Uterus (tissue), 4 donors: ENCODE measurements around the gene MBNL1. TPM values are rescaled to one million over a fixed set of nuclear protein-coding genes. Genes with fewer than 3 reads are reported as not detected.

Experiments used
- DNase-seq, 2 donors: peaks; one replicate each; pipeline ENCODE4 v3.0.0-alpha.2; 2019 to 2020
- H3K27ac ChIP-seq, 2 donors: fragments of 200-600 bp; sonication (generic); 1 replicate in 1 of 2; 2 replicates in 1 of 2; pipeline ENCODE4 v1.5.1; 2016 to 2018
- H3K27me3 ChIP-seq, 2 donors: fragments of 200-600 bp; sonication (generic); one replicate each; pipeline ENCODE4 v1.5.1; 2018 to 2019; ENCODE audit warnings: control low read depth in 1 of 2
- H3K36me3 ChIP-seq, 2 donors: fragments of 200-600 bp; sonication (generic); one replicate each; pipeline ENCODE4 v1.5.1; 2019; ENCODE audit warnings: control low read depth in 1 of 2
- H3K4me1 ChIP-seq, 2 donors: fragments of 200-600 bp; sonication (generic); one replicate each; pipeline ENCODE4 v1.5.1; 2018 to 2019; ENCODE audit warnings: control low read depth in 1 of 2
- H3K4me3 ChIP-seq, 2 donors: fragments of 200-600 bp; sonication (generic); 1 replicate in 1 of 2; 2 replicates in 1 of 2; pipeline ENCODE4 v1.5.1; 2018 to 2019; ENCODE audit warnings: mild to moderate bottlenecking in 1 of 2
- H3K9me3 ChIP-seq, 2 donors: fragments of 200-600 bp; sonication (generic); one replicate each; pipeline ENCODE4 v1.5.1; 2019; ENCODE audit warnings: control low read depth in 1 of 2
- CTCF ChIP-seq, 4 experiments: fragments of 200-600 bp in 2 of 4; fragments of 450-650 bp in 2 of 4; sonication (generic) in 2 of 4; IDR thresholded peaks; one replicate each; pipeline ENCODE4 v1.5.1; 2016 to 2019; ENCODE audit warnings: antibody characterized with exemption in 4 of 4, mild to moderate bottlenecking in 2 of 4, moderate library complexity in 1 of 4
- POLR2A ChIP-seq, 2 donors: fragments of 450-650 bp; IDR thresholded peaks; one replicate each; pipeline ENCODE4 v1.6.1; 2016; ENCODE audit warnings: antibody characterized with exemption in 2 of 2, mild to moderate bottlenecking in 1 of 2, moderate library complexity in 1 of 2
- intact Hi-C: fragments of 100-400 bp; cut with DNase I; formaldehyde crosslinking; loops from one replicate; pipeline ENCODE4 v1.15.1; 2023; ENCODE audit warnings: low total_unique reads
- total RNA-seq, 4 donors: library from RNA; depleted of rRNA in 3 of 4; stranded (reverse); fragments of >200 nt in 3 of 4; gene quantifications; one replicate each; pipeline versions ENCODE4 v1.1.0 to v1.2.4, GENCODE V29; 2014 to 2023
- donor health status: DM: yes; HTN: yes; CAD: no.

The MBNL1 gene
- total RNA-seq, 4 donors from 2014 or later, result 219 to 470 (median 243) TPM

GRCh38 chr3:152255290-152255689, 13.4 kb upstream of the MBNL1 start:
- Histone ChIP-seq H3K4me3 (no peak overlapping the region), H3K27ac (no peak overlapping the region), H3K9me3 (no peaks in the 10 kb centered on the region), H3K27me3 (no peaks in the 10 kb centered on the region), H3K36me3 (no peaks in the 10 kb centered on the region), H3K4me1 (peaks cover 0 to 14% of the 10 kb centered on the region in 2 donors)
- TF ChIP-seq POLR2A (IDR thresholded peaks at IDR 0.05) (no peak), CTCF (IDR thresholded peaks at IDR 0.05) (no peak)
- intact Hi-C loops, result no loop called here
- DNase-seq, result no peak

- TF ChIP-seq CTCF (IDR thresholded peaks at IDR 0.05) (no peak), POLR2A (IDR thresholded peaks at IDR 0.05) (no peak)
- intact Hi-C loops, result no loop called here
- Histone ChIP-seq H3K4me3 (no peak overlapping the region), H3K4me1 (peaks cover 0 to 18% of the 10 kb centered on the region in 2 donors), H3K27me3 (no peaks in the 10 kb centered on the region), H3K9me3 (no peaks in the 10 kb centered on the region), H3K36me3 (no peaks in the 10 kb centered on the region), H3K27ac (peak overlapping the region; percentile 74 to 75)
- DNase-seq, result no peak
Observed at GRCh38 chr3:152256851-152257562, 11.7 kb upstream of the MBNL1 start.

GRCh38 chr3:152257563-152258035, 11.1 kb upstream of the MBNL1 start:
- TF ChIP-seq CTCF (IDR thresholded peaks at IDR 0.05) (no peak), POLR2A (IDR thresholded peaks at IDR 0.05) (no peak)
- H3K36me3 ChIP-seq, result no peaks in the 10 kb centered on the region
- no peaks in the 10 kb centered on the region for H3K27me3 ChIP-seq
- no peak overlapping the region for H3K4me3 ChIP-seq
- H3K4me1 ChIP-seq, result peaks cover 0 to 18% of the 10 kb centered on the region in 2 donors
- intact Hi-C loops, result no loop called here
- no peak for DNase-seq
- H3K9me3 ChIP-seq, result no peaks in the 10 kb centered on the region
- peak overlapping the region; percentile 74 to 75 for H3K27ac ChIP-seq

- TF ChIP-seq CTCF (IDR thresholded peaks at IDR 0.05) (no peak), POLR2A (IDR thresholded peaks at IDR 0.05) (no peak)
- Histone ChIP-seq H3K4me3 (peak overlapping the region in 1 of 2 donors; percentile 5), H3K36me3 (no peaks in the 10 kb centered on the region), H3K27me3 (no peaks in the 10 kb centered on the region), H3K27ac (peak overlapping the region; percentile 74 to 75), H3K9me3 (no peaks in the 10 kb centered on the region), H3K4me1 (peaks cover 0 to 18% of the 10 kb centered on the region in 2 donors)
- intact Hi-C loops, result no loop called here
- peak; percentile 61 to 73 for DNase-seq
Observed at GRCh38 chr3:152258448-152259393, 10.0 kb upstream of the MBNL1 start.
